K562 (cell line): ENCODE measurements around the gene CST7. TPM values are rescaled to one million over a fixed set of nuclear protein-coding genes. Genes with fewer than 3 reads are reported as not detected.

Source experiments
- CBX1 ChIP-seq: sonication (generic); IDR thresholded peaks from 2 replicates; pipeline ENCODE4 v1.6.1; 2016; ENCODE audit warnings: antibody characterized with exemption, low read depth, mild to moderate bottlenecking
- ELF2 ChIP-seq: fragments of 250-450 bp; sonication (Bioruptor Pico); IDR thresholded peaks from 2 replicates; pipeline ENCODE4 v1.5.0; 2021; ENCODE audit warnings: mild to moderate bottlenecking
- ERF ChIP-seq: fragments of 450-650 bp; formaldehyde crosslinking; IDR thresholded peaks from 2 replicates; pipeline ENCODE4 v1.4.0; 2020; ENCODE audit warnings: mild to moderate bottlenecking, mixed read lengths
- FOXJ3 ChIP-seq: sonication (generic); formaldehyde crosslinking; IDR thresholded peaks from 2 replicates; pipeline ENCODE4 v1.4.0; 2020; ENCODE audit warnings: mild to moderate bottlenecking, missing genetic modification reagents
- GABPB1 ChIP-seq: sonication (generic); formaldehyde crosslinking; IDR thresholded peaks from 2 replicates; pipeline ENCODE4 v1.8.0; 2022; ENCODE audit warnings: mild to moderate bottlenecking, missing genetic modification reagents
- HDAC3 ChIP-seq: fragments of 450-650 bp; IDR thresholded peaks from 2 replicates; pipeline ENCODE4 v1.6.1; 2018; ENCODE audit warnings: borderline replicate concordance, mild to moderate bottlenecking, moderate library complexity; ENCODE audit not compliant: partially characterized antibody
- MYC ChIP-seq, 2 experiments: fragments of 250-450 bp in 1 of 2; sonication (Bioruptor Pico) in 1 of 2; IDR thresholded peaks; 2 replicates each; pipeline versions ENCODE4 v1.5.1 to v1.6.1; 2012 to 2021; ENCODE audit warnings: low read depth in 2 of 2, borderline replicate concordance in 1 of 2, improper control_type of control experiment in 1 of 2, low read length in 1 of 2, mild to moderate bottlenecking in 1 of 2, moderate library complexity in 1 of 2
- NCOA4 ChIP-seq: fragments of 450-650 bp; IDR thresholded peaks from 2 replicates; pipeline ENCODE4 v1.6.1; 2018; ENCODE audit warnings: mild to moderate bottlenecking; ENCODE audit not compliant: partially characterized antibody
- NFE2 ChIP-seq: IDR thresholded peaks from 2 replicates; pipeline ENCODE4 v1.6.1; 2014; ENCODE audit warnings: antibody characterized with exemption, low read depth
- NFIX ChIP-seq: fragments of 250-450 bp; sonication (Bioruptor Pico); IDR thresholded peaks from 2 replicates; pipeline ENCODE4 v1.4.0; 2020; ENCODE audit warnings: low read depth, mild to moderate bottlenecking, moderate library complexity
- NR1H2 ChIP-seq: sonication (generic); formaldehyde crosslinking; IDR thresholded peaks from 2 replicates; pipeline ENCODE4 v1.4.0; 2020; ENCODE audit warnings: mild to moderate bottlenecking, missing genetic modification reagents
- NUFIP1 ChIP-seq: fragments of 450-650 bp; IDR thresholded peaks from 2 replicates; pipeline ENCODE4 v1.6.1; 2018; ENCODE audit not compliant: partially characterized antibody
- PTTG1 ChIP-seq: fragments of 450-650 bp; IDR thresholded peaks from 2 replicates; pipeline ENCODE4 v1.6.1; 2016; ENCODE audit warnings: low read depth, mild to moderate bottlenecking, missing genetic modification characterization, missing compliant biosample characterization
- SETDB1 ChIP-seq: IDR thresholded peaks from one replicate; pipeline ENCODE4 v1.6.1; 2012; ENCODE audit warnings: low read length, control low read depth, inconsistent platforms
- STAG1 ChIP-seq: sonication (generic); formaldehyde crosslinking; IDR thresholded peaks from 2 replicates; pipeline ENCODE4 v1.5.0; 2020; ENCODE audit warnings: missing genetic modification reagents, borderline replicate concordance
- TFAM ChIP-seq: fragments of 250-450 bp; sonication (Bioruptor Pico); conservative IDR thresholded peaks from 2 replicates; pipeline ENCODE4 v1.5.0; 2021; ENCODE audit warnings: mild to moderate bottlenecking, moderate library complexity
- TGIF2 ChIP-seq: sonication (generic); formaldehyde crosslinking; IDR thresholded peaks from 2 replicates; pipeline ENCODE4 v1.8.1; 2022; ENCODE audit warnings: mild to moderate bottlenecking, missing genetic modification reagents, moderate library complexity
- ZNF324 ChIP-seq: fragments of 250-450 bp; sonication (Bioruptor Pico); IDR thresholded peaks from 2 replicates; pipeline ENCODE4 v1.4.0; 2020; ENCODE audit warnings: mild to moderate bottlenecking
- ZNF384 ChIP-seq: IDR thresholded peaks from 2 replicates; pipeline ENCODE4 v1.6.1; 2012; ENCODE audit warnings: low read depth, low read length, improper control_type of control experiment
- ZNF444 ChIP-seq: fragments of 250-450 bp; sonication (Bioruptor Pico); IDR thresholded peaks from 2 replicates; pipeline ENCODE4 v1.4.0; 2020; ENCODE audit warnings: mild to moderate bottlenecking, moderate library complexity
- ZNF507 ChIP-seq: conservative IDR thresholded peaks from 2 replicates; pipeline ENCODE4 v1.6.1; 2017; ENCODE audit warnings: missing genetic modification characterization, missing compliant biosample characterization
- ZNF57 ChIP-seq: fragments of 450-650 bp; formaldehyde crosslinking; IDR thresholded peaks from 2 replicates; pipeline ENCODE4 v1.4.0; 2020; ENCODE audit warnings: mild to moderate bottlenecking, moderate library complexity
- polyA plus RNA-seq, 8 experiments: library from polyadenylated mRNA; depleted of rRNA in 4 of 8; stranded (reverse) in 5 of 8; unstranded in 3 of 8; fragments of >200 nt; fragmentation: Nextera tagmentation in 2 of 8; fragmentation: Illumina TruSeq in 1 of 8; extraction: Ambion mirVana in 2 of 8; extraction: Trizol in 1 of 8; gene quantifications; 2 replicates each; pipeline versions ENCODE4 v1.2.1 to v1.2.3, GENCODE V29; 2011 to 2014; ENCODE audit warnings: inconsistent platforms in 1 of 8, missing spikeins in 1 of 8
- total RNA-seq, 7 experiments: library from RNA; depleted of rRNA in 6 of 7; stranded (reverse); fragments of >200 nt in 6 of 7; fragmentation: Illumina TruSeq in 2 of 7; extraction: Trizol in 2 of 7; gene quantifications; 2 replicates each; pipeline versions ENCODE4 v1.2.1 to v1.2.3, GENCODE V29; 2011 to 2021; ENCODE audit warnings: low replicate concordance in 1 of 7
- TF ChIP-seq, protein P1 (sequence below): sonication (generic); formaldehyde crosslinking; IDR thresholded peaks from 2 replicates; pipeline ENCODE4 v1.8.0; 2023; ENCODE audit warnings: missing genetic modification reagents, mild to moderate bottlenecking, borderline replicate concordance
- TF ChIP-seq, protein P2 (sequence below): fragments of 200-800 bp; sonication (Bioruptor generic); IDR thresholded peaks from 2 replicates; pipeline ENCODE4 v1.6.1; 2017; ENCODE audit warnings: missing genetic modification characterization, missing compliant biosample characterization

CST7 gene
- total and polyA plus RNA-seq, 9 of the 15 experiments (the other 6 are each of a cell fraction or from before 2014, with no cell fraction given) = not detected

DNA sequence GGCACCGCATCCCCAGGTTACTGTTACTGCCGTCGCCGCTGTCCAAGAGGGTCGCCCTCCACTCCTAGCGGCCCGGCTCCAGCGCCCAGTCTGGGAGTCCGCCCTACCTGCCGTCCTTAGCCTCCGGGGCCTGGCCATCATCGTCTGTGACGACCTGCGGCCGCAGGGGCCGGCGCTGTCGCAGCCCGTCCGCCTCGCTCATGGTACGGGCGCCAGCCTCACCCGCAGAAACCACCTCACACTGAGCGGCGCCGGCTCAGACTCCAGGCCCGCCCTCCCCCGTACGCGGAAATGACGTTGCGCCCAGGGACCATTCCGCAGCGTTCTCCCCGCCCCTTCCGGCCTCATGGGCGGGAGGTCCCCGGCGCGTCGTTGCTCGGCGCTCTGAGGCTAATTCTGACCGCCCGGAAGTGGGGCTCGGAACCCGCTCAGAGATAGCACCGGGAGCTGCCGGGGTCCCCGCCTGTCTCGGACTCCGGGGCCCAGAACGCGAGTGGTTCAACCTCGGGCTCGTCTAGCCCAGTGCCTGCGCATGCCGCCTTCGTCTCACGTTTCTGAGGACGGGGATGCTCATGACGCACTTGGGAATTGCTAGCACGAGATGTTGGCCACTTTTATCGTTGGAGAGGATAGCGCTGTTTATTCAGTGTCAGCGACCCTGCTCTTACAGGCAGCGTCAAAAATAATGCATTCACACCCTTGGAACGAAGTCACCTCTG lies 43.6 kb downstream of the CST7 start, which contains the start of gene APMAP (continued):
- TF ChIP-seq ZNF507 (tag) (no peak), NFE2 (no peak), MYC (IDR thresholded peaks at IDR 0.05; ENCODE audit: low read depth, low read length) (peak; percentile 73), MYC (CRISPR knock-in tag; IDR thresholded peaks at IDR 0.05; ENCODE audit: borderline replicate concordance, low read depth) (no peak), TFAM (CRISPR knock-in tag) (no peak), ZNF57 (CRISPR knock-in tag) (no peak), FOXJ3 (no peak), ZNF384 (no peak), ZNF444 (CRISPR knock-in tag) (no peak), CBX1 (peak; percentile 53; the same call in 1 of the 2 replicates), STAG1 (CRISPR knock-in tag) (no peak), GABPB1 (peak; percentile 94), ZNF324 (CRISPR knock-in tag) (no peak), ERF (CRISPR knock-in tag) (no peak), NUFIP1 (no peak), NFIX (CRISPR knock-in tag) (no peak), HDAC3 (no peak), NCOA4 (no peak), SETDB1 (no peak), TGIF2 (no peak), NR1H2 (CRISPR knock-in tag) (no peak), PTTG1 (tag) (no peak), ELF2 (peak; percentile 67)
- TF ChIP-seq, protein P1, sequence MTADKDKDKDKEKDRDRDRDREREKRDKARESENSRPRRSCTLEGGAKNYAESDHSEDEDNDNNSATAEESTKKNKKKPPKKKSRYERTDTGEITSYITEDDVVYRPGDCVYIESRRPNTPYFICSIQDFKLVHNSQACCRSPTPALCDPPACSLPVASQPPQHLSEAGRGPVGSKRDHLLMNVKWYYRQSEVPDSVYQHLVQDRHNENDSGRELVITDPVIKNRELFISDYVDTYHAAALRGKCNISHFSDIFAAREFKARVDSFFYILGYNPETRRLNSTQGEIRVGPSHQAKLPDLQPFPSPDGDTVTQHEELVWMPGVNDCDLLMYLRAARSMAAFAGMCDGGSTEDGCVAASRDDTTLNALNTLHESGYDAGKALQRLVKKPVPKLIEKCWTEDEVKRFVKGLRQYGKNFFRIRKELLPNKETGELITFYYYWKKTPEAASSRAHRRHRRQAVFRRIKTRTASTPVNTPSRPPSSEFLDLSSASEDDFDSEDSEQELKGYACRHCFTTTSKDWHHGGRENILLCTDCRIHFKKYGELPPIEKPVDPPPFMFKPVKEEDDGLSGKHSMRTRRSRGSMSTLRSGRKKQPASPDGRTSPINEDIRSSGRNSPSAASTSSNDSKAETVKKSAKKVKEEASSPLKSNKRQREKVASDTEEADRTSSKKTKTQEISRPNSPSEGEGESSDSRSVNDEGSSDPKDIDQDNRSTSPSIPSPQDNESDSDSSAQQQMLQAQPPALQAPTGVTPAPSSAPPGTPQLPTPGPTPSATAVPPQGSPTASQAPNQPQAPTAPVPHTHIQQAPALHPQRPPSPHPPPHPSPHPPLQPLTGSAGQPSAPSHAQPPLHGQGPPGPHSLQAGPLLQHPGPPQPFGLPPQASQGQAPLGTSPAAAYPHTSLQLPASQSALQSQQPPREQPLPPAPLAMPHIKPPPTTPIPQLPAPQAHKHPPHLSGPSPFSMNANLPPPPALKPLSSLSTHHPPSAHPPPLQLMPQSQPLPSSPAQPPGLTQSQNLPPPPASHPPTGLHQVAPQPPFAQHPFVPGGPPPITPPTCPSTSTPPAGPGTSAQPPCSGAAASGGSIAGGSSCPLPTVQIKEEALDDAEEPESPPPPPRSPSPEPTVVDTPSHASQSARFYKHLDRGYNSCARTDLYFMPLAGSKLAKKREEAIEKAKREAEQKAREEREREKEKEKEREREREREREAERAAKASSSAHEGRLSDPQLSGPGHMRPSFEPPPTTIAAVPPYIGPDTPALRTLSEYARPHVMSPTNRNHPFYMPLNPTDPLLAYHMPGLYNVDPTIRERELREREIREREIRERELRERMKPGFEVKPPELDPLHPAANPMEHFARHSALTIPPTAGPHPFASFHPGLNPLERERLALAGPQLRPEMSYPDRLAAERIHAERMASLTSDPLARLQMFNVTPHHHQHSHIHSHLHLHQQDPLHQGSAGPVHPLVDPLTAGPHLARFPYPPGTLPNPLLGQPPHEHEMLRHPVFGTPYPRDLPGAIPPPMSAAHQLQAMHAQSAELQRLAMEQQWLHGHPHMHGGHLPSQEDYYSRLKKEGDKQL = no peak
- TF ChIP-seq, protein P2, sequence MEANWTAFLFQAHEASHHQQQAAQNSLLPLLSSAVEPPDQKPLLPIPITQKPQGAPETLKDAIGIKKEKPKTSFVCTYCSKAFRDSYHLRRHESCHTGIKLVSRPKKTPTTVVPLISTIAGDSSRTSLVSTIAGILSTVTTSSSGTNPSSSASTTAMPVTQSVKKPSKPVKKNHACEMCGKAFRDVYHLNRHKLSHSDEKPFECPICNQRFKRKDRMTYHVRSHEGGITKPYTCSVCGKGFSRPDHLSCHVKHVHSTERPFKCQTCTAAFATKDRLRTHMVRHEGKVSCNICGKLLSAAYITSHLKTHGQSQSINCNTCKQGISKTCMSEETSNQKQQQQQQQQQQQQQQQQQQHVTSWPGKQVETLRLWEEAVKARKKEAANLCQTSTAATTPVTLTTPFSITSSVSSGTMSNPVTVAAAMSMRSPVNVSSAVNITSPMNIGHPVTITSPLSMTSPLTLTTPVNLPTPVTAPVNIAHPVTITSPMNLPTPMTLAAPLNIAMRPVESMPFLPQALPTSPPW (CRISPR knock-in tag) = peak; percentile 70
